Stimulated activated naive CD8-positive, alpha-beta T cell treated with anti-CD3 and anti-CD28 coated beads, Interleukin-15, Interleukin-2, amounts not matched to agents 100 ng/mL and 50 ng/mL, for 24 hours (primary cell): Measurements from ENCODE around the gene MYO10.

ENCODE experiments used
- H3K27ac Mint-ChIP-seq: one replicate; pipeline ENCODE4 v1.8.0; 2021; ENCODE audit warnings: mild to moderate bottlenecking, mixed read lengths
- H3K27me3 Mint-ChIP-seq: one replicate; pipeline ENCODE4 v1.8.0; 2021; ENCODE audit warnings: mixed read lengths
- H3K36me3 Mint-ChIP-seq: one replicate; pipeline ENCODE4 v1.8.0; 2021; ENCODE audit warnings: low read depth, mixed read lengths
- H3K4me1 Mint-ChIP-seq: one replicate; pipeline ENCODE4 v1.8.0; 2021; ENCODE audit warnings: low read depth, mixed read lengths
- H3K4me3 Mint-ChIP-seq: one replicate; pipeline ENCODE4 v1.8.0; 2021; ENCODE audit warnings: mild to moderate bottlenecking, mixed read lengths
- H3K9me3 Mint-ChIP-seq: one replicate; pipeline ENCODE4 v1.8.0; 2021; ENCODE audit warnings: mixed read lengths

MYO10 gene

GRCh38 chr5:16815432-16815831 is 120.7 kb downstream of the MYO10 start:
- no peaks in the 10 kb centered on the region for H3K9me3 Mint-ChIP-seq
- no peaks in the 10 kb centered on the region for H3K4me1 Mint-ChIP-seq
- no peaks in the 10 kb centered on the region for H3K36me3 Mint-ChIP-seq
- H3K27ac Mint-ChIP-seq = no peak overlapping the region
- H3K4me3 Mint-ChIP-seq = no peak overlapping the region
- H3K27me3 Mint-ChIP-seq = no peaks in the 10 kb centered on the region

- Mint-ChIP-seq H3K4me3 (no peak overlapping the region), H3K9me3 (no peaks in the 10 kb centered on the region), H3K27ac (no peak overlapping the region), H3K4me1 (no peaks in the 10 kb centered on the region), H3K36me3 (no peaks in the 10 kb centered on the region), H3K27me3 (no peaks in the 10 kb centered on the region)
Observed at GRCh38 chr5:16812911-16813310, 123.2 kb downstream of the MYO10 start.

GRCh38 chr5:16812448-16812847 is 123.6 kb downstream of the MYO10 start:
- Mint-ChIP-seq H3K4me3 (no peak overlapping the region), H3K27ac (no peak overlapping the region), H3K9me3 (no peaks in the 10 kb centered on the region), H3K27me3 (no peaks in the 10 kb centered on the region), H3K36me3 (no peaks in the 10 kb centered on the region), H3K4me1 (no peaks in the 10 kb centered on the region)

DNA sequence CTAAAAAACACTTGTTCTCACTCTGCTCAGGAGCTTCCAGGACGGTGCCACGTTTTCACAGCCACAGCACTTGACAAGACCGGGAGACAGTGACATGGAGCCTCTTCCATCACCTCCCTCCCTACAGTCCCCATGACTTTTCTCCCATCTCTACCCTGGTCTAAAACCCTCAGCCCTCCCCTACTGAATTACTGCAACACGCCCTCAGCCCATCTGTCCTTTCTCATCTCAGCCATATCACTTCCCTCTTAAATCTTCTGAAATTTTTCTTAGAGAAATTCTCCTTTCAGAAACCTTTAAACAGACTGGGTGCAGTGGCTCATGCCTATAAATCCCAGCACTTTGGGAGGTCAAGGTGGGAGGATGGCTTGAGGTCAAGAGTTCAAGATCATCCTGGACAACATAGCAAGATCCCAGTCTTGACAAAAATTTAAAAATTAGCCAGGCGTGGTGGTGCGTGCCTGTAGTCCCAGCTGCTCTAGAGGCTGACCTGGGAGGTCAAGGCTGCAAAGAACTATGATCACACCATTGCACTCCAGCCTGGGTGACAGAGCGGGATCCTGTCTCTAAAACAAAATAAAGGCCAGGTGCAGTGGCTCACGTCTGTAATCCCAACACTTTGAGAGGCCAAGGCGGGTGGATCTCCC is 125.8 kb downstream of the MYO10 start:
- no peaks in the 10 kb centered on the region for H3K4me1 Mint-ChIP-seq
- peaks cover 3% of the 10 kb centered on the region for H3K27me3 Mint-ChIP-seq
- no peaks in the 10 kb centered on the region for H3K36me3 Mint-ChIP-seq
- no peak overlapping the region for H3K27ac Mint-ChIP-seq
- H3K4me3 Mint-ChIP-seq = no peak overlapping the region
- no peaks in the 10 kb centered on the region for H3K9me3 Mint-ChIP-seq

DNA sequence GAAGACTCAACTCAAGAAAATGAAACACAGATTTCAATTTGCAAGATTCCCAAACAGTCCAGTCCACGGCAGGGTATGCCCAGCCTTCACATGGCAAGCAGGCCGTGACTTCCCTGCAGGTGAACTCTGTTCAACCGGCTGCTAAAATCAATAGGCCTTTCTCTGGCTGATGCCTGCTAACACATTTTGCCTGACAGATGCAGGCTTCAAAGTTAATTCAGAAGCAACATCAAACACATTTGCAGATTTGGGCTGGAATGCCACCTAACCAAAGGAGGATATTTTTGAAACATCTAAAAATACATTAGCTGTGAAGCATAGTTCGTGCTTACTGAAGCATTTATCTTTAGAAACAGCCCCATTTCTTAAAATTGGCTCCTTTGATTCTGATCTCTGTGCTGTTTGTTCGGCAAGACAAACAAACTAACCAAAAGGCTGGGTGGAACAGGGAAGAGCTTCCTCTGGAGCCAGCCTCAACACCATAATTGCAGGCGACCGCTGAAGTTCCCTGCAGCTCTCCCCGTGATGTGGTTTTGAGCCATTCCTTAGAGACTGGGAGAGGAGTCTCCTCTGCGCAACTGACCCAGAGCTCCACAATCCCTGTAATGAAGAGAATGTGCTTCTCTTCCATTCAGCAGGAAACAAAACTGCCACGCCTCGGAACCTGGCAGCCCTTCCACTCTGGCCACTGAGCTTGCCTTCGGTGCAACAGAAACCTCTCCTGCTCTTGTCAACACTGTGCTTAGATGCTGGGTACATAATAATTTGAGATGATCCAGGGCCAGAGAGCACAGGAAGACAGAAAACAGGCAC is 126.5 kb downstream of the MYO10 start:
- no peaks in the 10 kb centered on the region for H3K9me3 Mint-ChIP-seq
- H3K4me3 Mint-ChIP-seq = no peak overlapping the region
- no peaks in the 10 kb centered on the region for H3K4me1 Mint-ChIP-seq
- H3K36me3 Mint-ChIP-seq = no peaks in the 10 kb centered on the region
- no peak overlapping the region for H3K27ac Mint-ChIP-seq
- H3K27me3 Mint-ChIP-seq = peaks cover 3% of the 10 kb centered on the region

- no peak overlapping the region for H3K4me3 Mint-ChIP-seq
- no peaks in the 10 kb centered on the region for H3K4me1 Mint-ChIP-seq
- no peaks in the 10 kb centered on the region for H3K36me3 Mint-ChIP-seq
- peaks cover 3% of the 10 kb centered on the region for H3K27me3 Mint-ChIP-seq
- no peaks in the 10 kb centered on the region for H3K9me3 Mint-ChIP-seq
- no peak overlapping the region for H3K27ac Mint-ChIP-seq
Observed at GRCh38 chr5:16809010-16809394, 127.1 kb downstream of the MYO10 start.

DNA sequence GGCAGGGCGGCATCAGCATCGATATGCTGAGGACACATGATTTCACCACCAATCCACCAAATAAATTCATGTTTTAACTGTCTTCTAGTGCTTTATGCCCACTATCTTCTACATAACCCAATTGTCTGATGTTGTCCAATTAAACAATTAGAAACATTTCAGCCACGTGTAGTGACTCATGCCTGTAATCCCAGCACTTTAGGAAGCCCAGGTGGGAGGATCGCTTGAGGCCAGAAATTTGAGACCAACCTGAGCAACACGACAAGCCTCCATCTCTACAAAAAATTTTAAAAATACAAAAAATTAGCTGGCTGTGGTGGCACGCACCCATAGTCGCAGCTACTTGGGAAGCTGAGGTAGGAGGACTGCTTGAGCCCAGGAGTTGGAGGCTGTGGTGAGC is 128.1 kb downstream of the MYO10 start:
- H3K27ac Mint-ChIP-seq = no peak overlapping the region
- H3K36me3 Mint-ChIP-seq = no peaks in the 10 kb centered on the region
- peaks cover 3% of the 10 kb centered on the region for H3K27me3 Mint-ChIP-seq
- H3K9me3 Mint-ChIP-seq = no peaks in the 10 kb centered on the region
- no peaks in the 10 kb centered on the region for H3K4me1 Mint-ChIP-seq
- H3K4me3 Mint-ChIP-seq = no peak overlapping the region

GRCh38 chr5:16807547-16807864 is 128.6 kb downstream of the MYO10 start:
- Mint-ChIP-seq H3K27ac (no peak overlapping the region), H3K4me3 (no peak overlapping the region), H3K9me3 (no peaks in the 10 kb centered on the region), H3K4me1 (no peaks in the 10 kb centered on the region), H3K27me3 (peaks cover 3% of the 10 kb centered on the region), H3K36me3 (no peaks in the 10 kb centered on the region)

GRCh38 chr5:16806711-16807546 is 129.2 kb downstream of the MYO10 start:
- Mint-ChIP-seq H3K4me3 (no peak overlapping the region), H3K9me3 (no peaks in the 10 kb centered on the region), H3K4me1 (no peaks in the 10 kb centered on the region), H3K27ac (no peak overlapping the region), H3K36me3 (no peaks in the 10 kb centered on the region), H3K27me3 (peaks cover 3% of the 10 kb centered on the region)

- Mint-ChIP-seq H3K27ac (no peak overlapping the region), H3K4me3 (no peak overlapping the region), H3K27me3 (peaks cover 3% of the 10 kb centered on the region), H3K36me3 (no peaks in the 10 kb centered on the region), H3K9me3 (no peaks in the 10 kb centered on the region), H3K4me1 (no peaks in the 10 kb centered on the region)
Observed at GRCh38 chr5:16805486-16805885, 130.6 kb downstream of the MYO10 start.

DNA sequence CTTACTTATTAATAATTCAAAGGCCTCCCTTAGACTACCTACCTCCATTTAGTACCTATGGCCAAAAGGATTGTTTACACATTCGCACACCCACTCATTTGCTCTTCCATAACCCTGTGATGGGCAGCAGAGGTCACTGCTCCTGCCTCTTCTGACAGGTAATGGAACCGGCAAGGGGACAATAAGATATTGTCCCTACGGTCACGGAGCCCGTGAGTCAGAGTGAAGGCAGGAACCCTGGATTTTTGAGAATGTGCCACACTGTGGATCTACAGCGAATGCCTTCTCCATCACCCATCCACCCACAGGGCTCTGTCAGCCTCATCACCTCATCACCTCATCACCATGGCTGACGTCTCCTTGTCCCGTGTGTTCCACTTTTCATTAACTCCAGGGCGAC is 132.3 kb downstream of the MYO10 start:
- Mint-ChIP-seq H3K4me1 (no peaks in the 10 kb centered on the region), H3K27ac (no peak overlapping the region), H3K27me3 (peaks cover 3% of the 10 kb centered on the region)

DNA sequence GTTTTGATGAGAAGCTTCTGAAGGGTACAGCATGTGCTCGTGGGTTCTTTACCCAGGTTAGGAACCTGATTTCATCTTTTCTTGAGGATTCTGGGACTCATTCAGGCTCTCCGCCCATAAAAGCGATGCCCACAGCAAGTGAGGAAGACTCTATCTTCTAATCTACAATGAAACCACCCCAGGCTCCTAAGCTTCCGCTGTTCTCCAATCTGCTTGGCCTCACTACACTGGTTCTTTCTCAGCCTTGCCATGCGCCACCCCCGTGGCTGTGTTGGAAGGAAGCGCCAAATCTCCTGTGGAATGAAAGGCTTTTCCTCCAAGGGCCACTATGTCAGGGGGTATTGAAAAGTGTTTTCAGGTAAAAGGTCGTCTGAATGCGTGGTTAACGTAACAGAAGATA is 135.6 kb downstream of the MYO10 start:
- Mint-ChIP-seq H3K9me3 (no peaks in the 10 kb centered on the region), H3K4me3 (no peak overlapping the region), H3K4me1 (no peaks in the 10 kb centered on the region), H3K27me3 (no peaks in the 10 kb centered on the region), H3K36me3 (no peaks in the 10 kb centered on the region), H3K27ac (no peak overlapping the region)

More for the DNA sequence above, 132.3 kb downstream of the MYO10 start:
- no peak overlapping the region for H3K4me3 Mint-ChIP-seq
- H3K9me3 Mint-ChIP-seq = no peaks in the 10 kb centered on the region
- no peaks in the 10 kb centered on the region for H3K36me3 Mint-ChIP-seq

DNA sequence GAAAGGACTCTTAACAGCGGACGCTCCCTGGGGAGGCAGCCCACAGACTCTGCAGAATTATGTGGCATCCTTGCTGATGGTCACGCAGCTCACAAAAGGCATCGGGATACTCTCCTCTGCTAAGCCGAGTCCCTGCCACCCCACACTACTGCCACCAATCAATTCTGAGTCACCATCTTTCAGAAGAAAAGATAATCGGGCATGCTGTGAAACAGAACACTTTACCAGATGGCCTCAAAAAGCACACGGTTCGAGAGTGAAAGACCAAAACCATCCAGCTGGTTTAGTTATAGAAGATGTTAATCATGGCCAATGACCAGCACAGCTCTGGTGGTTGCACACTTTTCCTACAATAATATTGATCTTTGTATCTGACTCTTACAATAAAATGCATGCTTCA is 136.3 kb downstream of the MYO10 start:
- H3K4me3 Mint-ChIP-seq = no peak overlapping the region
- H3K36me3 Mint-ChIP-seq = no peaks in the 10 kb centered on the region
- no peaks in the 10 kb centered on the region for H3K9me3 Mint-ChIP-seq
- H3K27ac Mint-ChIP-seq = no peak overlapping the region
- H3K27me3 Mint-ChIP-seq = no peaks in the 10 kb centered on the region
- no peaks in the 10 kb centered on the region for H3K4me1 Mint-ChIP-seq

- H3K27ac Mint-ChIP-seq = no peak overlapping the region
- H3K9me3 Mint-ChIP-seq = no peaks in the 10 kb centered on the region
- H3K4me3 Mint-ChIP-seq = no peak overlapping the region
- no peaks in the 10 kb centered on the region for H3K4me1 Mint-ChIP-seq
- H3K27me3 Mint-ChIP-seq = no peaks in the 10 kb centered on the region
- H3K36me3 Mint-ChIP-seq = no peaks in the 10 kb centered on the region
Observed at GRCh38 chr5:16797951-16798350, 138.1 kb downstream of the MYO10 start.

DNA sequence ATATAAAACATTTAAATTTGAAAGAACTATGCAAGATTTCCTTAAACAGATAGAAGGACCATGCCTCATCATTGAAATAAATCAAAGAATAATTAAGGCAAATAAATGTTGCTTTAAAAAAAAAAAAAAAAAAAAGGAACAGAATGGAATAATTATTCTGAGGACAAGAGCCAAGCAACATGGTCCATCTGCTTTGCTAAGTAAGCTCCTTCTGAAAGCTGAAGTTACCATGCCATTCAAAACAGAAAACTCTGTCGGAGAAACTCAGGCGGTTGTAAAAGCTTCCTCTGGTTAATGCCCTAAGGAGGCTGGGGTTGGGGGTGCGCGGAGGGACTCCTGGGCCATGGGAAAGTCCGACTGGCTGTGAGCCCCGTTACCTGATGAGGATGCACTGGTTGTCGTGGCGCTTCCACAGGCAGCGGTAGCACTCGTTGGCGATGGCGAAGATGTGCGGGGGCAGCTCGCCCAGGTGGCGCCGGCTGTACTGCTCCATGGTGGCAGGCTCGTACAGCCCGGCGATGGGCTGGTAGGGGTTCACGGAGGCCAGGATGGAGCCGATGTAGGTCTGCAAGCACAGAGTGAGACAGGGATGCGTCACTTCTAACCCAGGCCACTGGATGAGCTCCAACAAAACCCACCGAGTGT is 141.7 kb downstream of the MYO10 start:
- H3K36me3 Mint-ChIP-seq = no peaks in the 10 kb centered on the region
- no peak overlapping the region for H3K4me3 Mint-ChIP-seq
- H3K27ac Mint-ChIP-seq = no peak overlapping the region
- H3K27me3 Mint-ChIP-seq = no peaks in the 10 kb centered on the region
- H3K4me1 Mint-ChIP-seq = peaks cover 8% of the 10 kb centered on the region
- no peaks in the 10 kb centered on the region for H3K9me3 Mint-ChIP-seq
